GM21367 (cell line): Measurements from ENCODE around the gene SMIM7.

Experiments used
- ATAC-seq: cut with Tn5 transposase; IDR thresholded peaks from one replicate; pipeline ENCODE4 v1.9.1; 2021; ENCODE audit not compliant: unreplicated experiment

Gene SMIM7

GRCh38 chr19:16623066-16623465, 36.9 kb downstream of the SMIM7 start:
- ATAC-seq, result no peak

DNA sequence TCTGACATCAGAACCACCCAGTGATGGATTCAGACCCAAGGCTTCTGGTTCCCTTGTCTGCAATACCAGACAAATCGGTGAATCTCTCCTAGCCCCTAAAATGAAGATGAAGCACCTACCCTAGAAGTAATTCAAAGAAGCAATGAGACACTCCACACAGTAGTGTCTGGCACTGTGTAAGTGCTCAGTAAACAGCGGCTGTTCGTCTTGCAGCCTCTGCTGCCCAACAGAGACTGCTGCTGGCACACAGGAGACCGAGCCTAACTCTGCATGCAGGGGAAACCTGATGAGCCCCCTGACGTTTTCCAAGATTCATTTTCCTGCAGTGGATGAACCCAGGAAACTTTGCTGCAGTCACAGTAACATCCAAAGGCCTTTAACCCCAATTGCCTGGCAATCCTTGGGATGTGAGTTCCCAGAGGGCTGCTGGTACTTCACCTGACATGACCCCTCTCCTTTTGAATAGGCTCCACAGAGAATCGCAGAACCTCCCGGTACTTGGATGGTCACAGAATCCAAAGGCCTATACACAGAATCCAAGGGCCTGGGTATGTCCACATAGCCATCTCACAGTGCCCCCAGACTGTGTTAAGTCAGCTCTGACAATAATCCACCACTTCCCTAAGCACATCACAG, 38.7 kb downstream of the SMIM7 start:
- ATAC-seq, result no peak

GRCh38 chr19:16620584-16620983, 39.4 kb downstream of the SMIM7 start:
- ATAC-seq, result no peak

GRCh38 chr19:16620018-16620417, 39.9 kb downstream of the SMIM7 start:
- ATAC-seq, result no peak

- no peak for ATAC-seq
Measured at GRCh38 chr19:16619457-16619856, 40.5 kb downstream of the SMIM7 start.

- ATAC-seq, result no peak
Measured at GRCh38 chr19:16618248-16618647, 41.7 kb downstream of the SMIM7 start.

DNA sequence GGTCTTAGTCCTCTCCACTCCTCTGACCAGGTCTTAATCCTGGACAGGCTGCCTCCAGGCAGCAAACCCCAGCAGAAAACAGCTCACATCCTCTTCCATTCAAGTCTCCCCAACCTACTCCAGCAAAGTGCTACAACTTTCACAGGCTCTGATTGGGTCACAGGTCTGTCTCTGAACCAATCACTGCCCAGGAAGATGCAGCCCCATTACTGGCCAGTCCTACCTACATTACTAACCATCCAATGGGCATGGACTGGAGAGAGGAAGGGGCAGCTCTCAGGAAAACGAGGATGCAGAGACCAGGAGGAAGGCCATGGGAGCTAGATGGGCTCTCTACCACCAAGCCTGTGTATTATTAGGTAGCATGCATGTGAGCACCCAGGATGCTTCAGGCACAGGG, 44.1 kb downstream of the SMIM7 start:
- ATAC-seq, result no peak

DNA sequence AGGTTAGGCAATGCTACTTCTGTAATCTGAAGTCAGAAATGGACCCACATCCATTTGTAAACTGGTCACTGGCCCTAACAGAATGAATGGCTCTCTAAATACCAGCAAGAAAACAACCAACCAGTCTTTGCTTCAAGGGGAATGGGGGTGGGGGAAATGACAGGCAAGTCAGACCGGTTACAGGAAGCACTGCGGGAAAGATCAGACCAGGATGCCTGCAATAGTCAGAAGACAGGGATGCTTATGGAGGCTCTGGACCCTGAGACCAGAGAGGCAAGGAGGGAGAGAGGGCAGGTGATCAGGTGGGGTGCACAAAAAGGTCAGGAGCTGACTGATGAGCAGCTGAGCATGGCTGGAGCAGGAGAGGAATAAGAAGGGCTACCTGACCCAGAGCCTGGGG, 45.0 kb downstream of the SMIM7 start:
- no peak for ATAC-seq

GRCh38 chr19:16613841-16614240, 46.1 kb downstream of the SMIM7 start:
- ATAC-seq, result no peak

- no peak for ATAC-seq
Measured at GRCh38 chr19:16612636-16613035, 47.3 kb downstream of the SMIM7 start.

DNA sequence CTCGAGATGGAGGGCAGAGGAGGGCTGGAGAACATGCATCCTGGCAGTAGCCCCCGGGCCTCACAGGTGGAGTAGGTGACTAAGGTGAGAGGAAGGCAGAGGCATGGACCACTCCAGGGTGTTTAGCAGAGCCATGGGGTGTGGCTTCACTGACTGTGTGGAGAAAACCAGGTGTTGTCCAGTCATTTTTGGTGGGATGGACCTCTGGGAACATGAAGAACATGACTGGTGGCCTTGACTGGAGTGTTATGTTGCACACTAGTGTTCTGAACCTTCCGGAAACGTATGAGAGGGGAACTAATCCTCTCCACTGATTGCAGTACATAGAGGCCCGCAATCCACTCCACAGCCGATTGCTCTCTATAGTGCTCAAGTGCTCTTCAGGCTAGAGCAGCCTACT, 48.8 kb downstream of the SMIM7 start:
- no peak for ATAC-seq

GRCh38 chr19:16609511-16610200, 50.3 kb downstream of the SMIM7 start:
- no peak for ATAC-seq

- no peak for ATAC-seq
Measured at GRCh38 chr19:16608290-16608739, 51.6 kb downstream of the SMIM7 start.

DNA sequence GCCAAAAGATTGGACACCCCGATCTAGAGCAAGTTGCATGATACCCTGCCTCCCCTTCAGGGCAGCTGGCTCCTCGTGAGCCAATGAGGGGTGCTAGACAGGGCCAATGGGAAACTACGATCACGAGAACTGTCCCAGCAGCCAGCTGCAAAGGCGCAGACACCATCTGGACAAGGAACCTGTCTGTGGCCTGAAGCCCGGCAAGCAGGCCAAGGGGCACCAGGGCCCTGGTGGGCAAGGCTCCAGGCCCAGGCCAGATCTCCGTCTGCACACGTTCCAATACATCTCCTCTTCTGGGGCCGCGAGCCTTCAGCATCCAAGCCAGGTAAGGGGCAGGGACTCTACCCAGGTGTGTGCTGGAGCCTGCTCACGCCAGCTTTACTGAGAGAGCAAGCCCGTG, 52.1 kb downstream of the SMIM7 start:
- no peak for ATAC-seq

DNA sequence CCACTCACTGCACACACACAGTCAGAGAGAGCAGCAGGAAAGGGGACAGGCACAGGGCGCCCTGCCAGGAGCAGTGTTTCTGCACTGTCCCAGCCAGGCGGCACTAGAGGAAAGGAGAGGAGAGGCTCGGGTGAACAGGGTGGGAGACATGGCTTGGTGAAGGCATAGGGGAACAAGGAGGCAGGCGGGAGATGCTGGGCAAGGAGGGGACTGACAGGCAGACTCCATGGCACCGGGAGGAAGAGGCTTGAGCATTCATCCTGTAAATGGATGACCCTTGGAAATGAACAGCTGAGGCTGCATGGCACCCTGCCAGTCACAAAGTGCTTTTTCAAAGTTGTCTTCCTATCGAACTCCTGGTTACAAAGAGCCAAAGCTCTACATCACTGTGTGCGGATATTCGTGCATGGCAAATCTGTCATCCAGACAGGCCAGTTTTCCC, 54.4 kb downstream of the SMIM7 start:
- no peak for ATAC-seq

GRCh38 chr19:16605115-16605514, 54.8 kb downstream of the SMIM7 start:
- no peak for ATAC-seq

DNA sequence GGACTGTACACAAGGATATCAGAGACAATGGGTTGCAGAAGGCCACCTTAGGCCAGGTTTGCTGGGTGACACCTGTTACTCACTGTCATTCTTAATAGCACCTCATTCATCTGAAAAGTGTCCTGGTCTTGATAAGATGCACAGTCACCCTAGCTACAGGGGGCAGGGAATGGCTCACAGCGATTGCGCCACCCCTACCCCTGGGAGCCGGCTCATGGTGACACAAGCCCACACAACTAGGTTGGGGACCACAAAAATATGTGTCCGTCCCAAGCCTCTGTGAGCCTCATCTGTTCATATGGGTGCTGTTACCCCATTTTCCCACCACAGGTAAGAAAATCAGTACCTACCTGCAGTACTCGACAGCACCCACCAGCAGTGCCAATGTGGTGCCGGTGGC, 55.3 kb downstream of the SMIM7 start:
- no peak for ATAC-seq

DNA sequence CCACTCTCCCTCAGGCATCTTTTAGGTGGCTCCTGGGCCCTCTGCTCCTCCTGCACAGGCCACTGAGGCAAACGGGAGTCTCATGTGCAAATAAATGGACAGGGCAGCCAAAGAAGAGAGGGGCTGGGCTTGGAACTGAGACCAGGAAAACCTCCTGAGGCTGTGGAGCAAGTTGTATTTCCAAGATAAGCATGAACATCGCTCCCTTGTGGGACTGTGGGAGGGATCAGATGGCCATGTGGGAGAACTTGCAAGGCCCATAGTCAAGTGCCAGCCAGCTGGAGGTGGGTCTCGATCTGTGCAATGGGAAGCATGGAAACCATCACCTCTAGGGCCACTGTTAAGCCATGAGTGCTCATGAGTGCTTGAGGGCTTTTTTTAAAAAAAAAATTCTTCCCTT, 56.9 kb downstream of the SMIM7 start:
- no peak for ATAC-seq

GRCh38 chr19:16601378-16602052, 58.4 kb downstream of the SMIM7 start:
- no peak for ATAC-seq

DNA sequence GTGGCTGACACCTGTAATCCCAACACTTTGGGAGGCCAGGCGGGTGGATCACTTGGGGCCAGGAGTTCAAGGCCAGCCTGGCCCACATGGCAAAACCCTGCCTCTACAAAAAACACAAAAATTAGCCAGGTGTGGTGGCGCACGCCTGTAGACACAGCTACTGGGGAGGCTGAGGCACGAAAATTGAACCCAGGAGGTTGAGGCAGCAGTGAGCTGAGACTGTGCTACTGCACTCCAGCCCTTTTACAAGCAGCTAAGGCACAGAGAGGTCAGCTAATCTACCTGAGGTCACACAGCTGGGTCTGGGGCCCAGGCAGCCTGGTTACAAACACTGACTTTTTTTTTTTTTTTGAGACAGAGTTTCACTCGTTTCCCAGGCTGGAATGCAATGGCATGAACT, 59.1 kb downstream of the SMIM7 start:
- ATAC-seq, result no peak

DNA sequence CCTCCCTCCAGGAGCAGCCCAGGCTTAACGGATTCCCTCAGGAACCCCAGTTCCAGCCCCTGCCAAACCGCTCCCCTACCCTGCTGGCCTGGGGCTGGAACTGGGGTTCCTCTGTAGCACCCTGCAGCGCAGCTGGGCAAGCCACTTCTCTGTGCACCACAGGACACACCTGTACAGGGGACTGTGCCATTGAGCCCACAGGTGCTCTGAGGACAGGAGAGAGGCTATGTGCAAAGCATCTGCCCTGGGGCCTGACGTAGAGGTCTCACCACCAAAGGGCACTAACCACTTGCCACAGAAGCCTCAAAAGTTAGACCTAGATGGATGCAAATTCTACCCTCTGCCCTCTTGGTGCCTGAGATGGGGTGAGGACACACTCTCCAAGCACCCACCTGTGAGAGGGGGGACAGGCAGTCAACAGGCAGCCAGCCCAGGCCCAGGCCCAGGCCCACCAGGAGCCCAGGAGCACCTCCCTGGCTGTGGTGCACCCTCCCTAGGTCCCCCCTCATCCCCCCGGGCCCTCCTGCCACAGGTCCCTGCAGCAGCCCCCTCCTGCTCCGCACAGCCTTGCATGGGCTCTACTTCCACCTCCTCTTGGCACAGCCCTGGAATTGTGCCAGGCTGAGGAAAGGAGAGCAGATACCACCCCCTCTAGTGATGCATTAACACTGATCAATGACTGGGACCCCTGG, 60.1 kb downstream of the SMIM7 start:
- no peak for ATAC-seq

DNA sequence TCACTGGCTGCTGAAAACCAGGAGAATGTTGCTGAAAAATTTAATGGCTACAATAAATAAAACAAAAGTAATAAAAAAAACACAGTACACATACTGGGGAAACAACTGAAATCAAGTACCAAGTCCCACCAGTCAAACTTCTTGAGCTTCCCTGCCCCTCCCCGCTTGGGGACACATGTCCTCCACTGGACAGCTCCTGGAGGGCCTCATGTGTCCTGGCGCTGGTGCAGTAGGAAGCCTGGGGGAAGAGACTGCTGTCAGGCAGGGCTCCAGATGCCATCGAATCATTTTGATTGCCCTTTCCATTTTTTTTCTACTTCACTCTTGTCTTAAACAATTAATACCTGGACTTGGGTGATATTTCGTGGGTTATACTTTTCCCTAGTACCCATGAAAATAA, 61.1 kb downstream of the SMIM7 start:
- ATAC-seq, result no peak
